Tibial nerve (tissue), 4 donors: ENCODE results near the gene SH3TC1.

Experiments used
- EP300 ChIP-seq, 2 donors: sonication (generic); formaldehyde crosslinking; IDR thresholded peaks; one replicate each; pipeline ENCODE4 v1.6.1; 2017; ENCODE audit warnings: antibody characterized with exemption in 2 of 2, mild to moderate bottlenecking in 1 of 2
- TF ChIP-seq, protein P1 (sequence below), 5 experiments: fragments of 200-600 bp in 3 of 5; fragments of 450-650 bp in 2 of 5; sonication (generic) in 3 of 5; IDR thresholded peaks; one replicate each; pipeline ENCODE4 v1.5.1; 2016 to 2019; ENCODE audit warnings: antibody characterized with exemption in 5 of 5, mild to moderate bottlenecking in 3 of 5, moderate library complexity in 2 of 5

DNA sequence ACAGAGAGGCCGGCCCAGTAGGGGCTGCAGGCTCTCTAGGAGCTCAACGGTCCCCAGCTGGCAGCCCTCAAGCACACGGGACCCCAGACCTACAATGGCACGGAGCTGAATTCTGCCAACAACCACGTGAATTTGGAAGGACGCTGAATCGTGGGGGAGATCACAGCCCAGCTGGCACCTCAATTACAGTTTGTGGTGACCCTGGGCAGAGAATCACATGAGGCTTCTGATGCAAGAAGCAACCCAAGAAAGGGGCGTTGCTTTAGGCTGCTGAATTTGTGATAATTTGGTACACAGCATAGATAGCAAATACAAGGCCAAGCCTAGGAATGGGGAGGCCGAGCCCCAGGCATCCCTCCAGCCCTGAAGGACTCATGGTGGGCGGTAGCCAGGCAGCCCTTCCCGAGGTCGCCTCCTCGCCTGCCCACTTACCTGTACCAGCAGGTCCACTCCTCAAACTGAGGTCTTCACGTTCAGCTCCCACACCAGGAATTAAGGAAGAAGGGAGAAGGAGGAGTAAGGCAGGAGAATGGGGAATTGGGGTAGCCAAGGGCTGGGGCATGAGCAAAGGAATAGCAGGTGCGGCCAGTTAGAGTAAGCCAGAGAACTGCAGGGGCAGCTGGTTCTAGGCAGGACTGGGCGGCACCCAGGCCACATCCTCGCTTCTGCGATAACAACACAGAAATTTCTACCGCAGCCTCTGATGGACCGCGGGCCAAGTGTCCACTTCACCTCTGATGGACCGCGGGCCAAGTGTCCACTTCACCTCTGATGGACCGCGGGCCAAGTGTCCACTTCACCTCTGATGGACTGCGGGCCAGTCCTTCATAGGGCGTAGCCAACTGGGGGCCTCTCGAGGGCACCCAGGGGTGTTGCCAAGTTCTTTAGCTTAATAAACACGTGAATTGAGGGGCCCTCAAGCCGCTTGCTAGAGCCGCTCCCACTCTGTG is 47.1 kb downstream of the SH3TC1 start:
- TF ChIP-seq, protein P1, sequence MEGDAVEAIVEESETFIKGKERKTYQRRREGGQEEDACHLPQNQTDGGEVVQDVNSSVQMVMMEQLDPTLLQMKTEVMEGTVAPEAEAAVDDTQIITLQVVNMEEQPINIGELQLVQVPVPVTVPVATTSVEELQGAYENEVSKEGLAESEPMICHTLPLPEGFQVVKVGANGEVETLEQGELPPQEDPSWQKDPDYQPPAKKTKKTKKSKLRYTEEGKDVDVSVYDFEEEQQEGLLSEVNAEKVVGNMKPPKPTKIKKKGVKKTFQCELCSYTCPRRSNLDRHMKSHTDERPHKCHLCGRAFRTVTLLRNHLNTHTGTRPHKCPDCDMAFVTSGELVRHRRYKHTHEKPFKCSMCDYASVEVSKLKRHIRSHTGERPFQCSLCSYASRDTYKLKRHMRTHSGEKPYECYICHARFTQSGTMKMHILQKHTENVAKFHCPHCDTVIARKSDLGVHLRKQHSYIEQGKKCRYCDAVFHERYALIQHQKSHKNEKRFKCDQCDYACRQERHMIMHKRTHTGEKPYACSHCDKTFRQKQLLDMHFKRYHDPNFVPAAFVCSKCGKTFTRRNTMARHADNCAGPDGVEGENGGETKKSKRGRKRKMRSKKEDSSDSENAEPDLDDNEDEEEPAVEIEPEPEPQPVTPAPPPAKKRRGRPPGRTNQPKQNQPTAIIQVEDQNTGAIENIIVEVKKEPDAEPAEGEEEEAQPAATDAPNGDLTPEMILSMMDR (IDR thresholded peaks at IDR 0.05): no peak
- TF ChIP-seq EP300 (IDR thresholded peaks at IDR 0.05): no peak
